ENCODE data around the gene MYOF.

- no peak for TF ChIP-seq EZH2phosphoT487 (IDR thresholded peaks at IDR 0.05; ENCODE audit: insufficient read depth, low read depth)
- no peak for TF ChIP-seq EZH2 (IDR thresholded peaks at IDR 0.05; ENCODE audit: insufficient read depth, poor library complexity, severe bottlenecking)
These were observed 124.5 kb downstream of the MYOF start for GRCh38 chr10:93357680-93358079.
